ENCODE results near the gene ENOX2.

- TF ChIP-seq POLR2AphosphoS5 (IDR thresholded peaks at IDR 0.05) = no peak
- TF ChIP-seq CTCF (IDR thresholded peaks at IDR 0.05) = no peak
These were observed 174.8 kb downstream of the ENOX2 start for GRCh38 chrX:130728208-130728607.

All from stomach (tissue), 4 donors.